ENCODE data around the gene WDFY4. TPM values are rescaled to one million over a fixed set of nuclear protein-coding genes. Genes with fewer than 3 reads are reported as not detected.
"Not testable (repeated sequence)": the region's sequence is repeated elsewhere in the genome, so short reads cannot be mapped to it uniquely, and the experiment has no call there.

Gene WDFY4
- total RNA-seq (10 to 100 TPM in 1 of 2 donors, 1 to 10 TPM in 1; 2.1 to 10.1 TPM), total RNA-seq (0 to 0.15 reads per million in 2 donors)

- Mint-ChIP-seq H3K36me3 (ENCODE audit: low read depth) (no peaks in the 10 kb centered on the region), H3K4me1 (no peaks in the 10 kb centered on the region), H3K4me3 (peak within 1 kb of the TSS; percentile 31), H3K27ac (peak within 1 kb of the TSS; percentile 67), H3K27me3 (peaks cover 42% of the 10 kb centered on the region)
- DNase-seq (no peak), ATAC-seq (peak; percentile 76)
- no peaks in the 10 kb centered on the region for H3K9me3 ChIP-seq (ENCODE audit: control insufficient read depth, low read length, poor library complexity, severe bottlenecking)
Observed at GRCh38 chr10:48684792-48685623, at the start of gene WDFY4. Gene WDFY4, plus strand, starts transcription at chr10:48684873. Its CDS starts 24,860 bp downstream, at chr10:48709733.

DNA sequence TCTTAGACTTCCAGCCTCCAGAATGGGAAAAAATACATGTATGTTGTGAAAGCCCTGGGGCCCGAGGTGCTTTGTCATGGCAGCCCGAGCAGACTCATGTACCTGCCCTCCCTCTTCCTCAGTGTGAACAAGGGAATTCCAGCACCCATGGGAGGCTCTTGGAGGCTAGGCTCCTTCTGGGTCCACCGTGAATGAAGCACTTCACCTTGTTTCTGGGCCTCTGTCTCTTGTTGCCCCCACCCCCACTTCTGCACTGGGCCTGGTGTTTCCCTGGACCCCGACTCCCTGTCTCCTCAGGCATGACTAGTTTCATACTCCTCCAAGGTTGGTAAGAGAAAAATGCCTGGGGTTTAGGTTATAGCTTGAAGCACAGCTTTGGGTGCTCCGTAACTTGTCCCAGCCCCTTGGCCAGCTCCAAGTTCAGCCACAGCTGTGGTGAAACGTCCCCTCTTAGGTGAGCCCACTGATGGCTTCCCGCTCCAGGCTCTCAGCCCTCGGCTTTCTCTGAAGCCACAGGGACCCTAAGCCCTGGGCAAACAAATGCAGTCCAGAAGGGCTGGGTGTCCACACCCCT is 49.6 kb upstream of the WDFY4 start:
- no peak overlapping the region for H3K4me3 Mint-ChIP-seq
- ATAC-seq (no peak), DNase-seq (no peak)
- peaks cover 5% of the 10 kb centered on the region for H3K27me3 Mint-ChIP-seq
- H3K36me3 Mint-ChIP-seq (ENCODE audit: low read depth) = peaks cover 5% of the 10 kb centered on the region
- H3K9me3 ChIP-seq (ENCODE audit: control insufficient read depth, low read length, poor library complexity, severe bottlenecking) = no peaks in the 10 kb centered on the region
- H3K4me1 Mint-ChIP-seq = peaks cover 14% of the 10 kb centered on the region
- H3K27ac Mint-ChIP-seq = no peak overlapping the region

DNA sequence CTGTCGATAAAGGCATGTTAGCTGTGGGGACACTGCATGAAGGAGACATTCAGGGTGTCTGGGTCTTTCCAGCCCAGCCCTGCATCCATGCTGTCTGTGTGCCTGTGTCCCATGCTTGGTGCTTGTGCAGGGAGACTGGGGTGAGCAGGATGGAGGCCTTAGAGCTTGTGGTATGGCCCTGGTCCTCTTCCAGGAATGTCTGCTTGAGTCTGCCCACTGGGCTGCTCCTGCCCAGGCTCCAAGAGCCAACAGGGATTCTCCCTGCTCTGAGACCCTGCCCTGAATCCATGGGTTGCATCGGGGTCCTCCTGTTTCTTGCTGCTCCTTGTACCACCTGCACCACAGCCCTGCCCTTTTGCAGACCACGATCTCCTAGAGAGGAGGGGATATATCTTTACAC is 48.4 kb upstream of the WDFY4 start:
- Mint-ChIP-seq H3K4me1 (peaks cover 14% of the 10 kb centered on the region), H3K36me3 (ENCODE audit: low read depth) (peaks cover 5% of the 10 kb centered on the region), H3K4me3 (no peak overlapping the region), H3K27ac (no peak overlapping the region), H3K27me3 (peaks cover 5% of the 10 kb centered on the region)
- DNase-seq (no peak), ATAC-seq (no peak)
- no peaks in the 10 kb centered on the region for H3K9me3 ChIP-seq (ENCODE audit: control insufficient read depth, low read length, poor library complexity, severe bottlenecking)

- ATAC-seq = no peak
Observed at GRCh38 chr10:48636901-48637300, 47.8 kb upstream of the WDFY4 start.

DNA sequence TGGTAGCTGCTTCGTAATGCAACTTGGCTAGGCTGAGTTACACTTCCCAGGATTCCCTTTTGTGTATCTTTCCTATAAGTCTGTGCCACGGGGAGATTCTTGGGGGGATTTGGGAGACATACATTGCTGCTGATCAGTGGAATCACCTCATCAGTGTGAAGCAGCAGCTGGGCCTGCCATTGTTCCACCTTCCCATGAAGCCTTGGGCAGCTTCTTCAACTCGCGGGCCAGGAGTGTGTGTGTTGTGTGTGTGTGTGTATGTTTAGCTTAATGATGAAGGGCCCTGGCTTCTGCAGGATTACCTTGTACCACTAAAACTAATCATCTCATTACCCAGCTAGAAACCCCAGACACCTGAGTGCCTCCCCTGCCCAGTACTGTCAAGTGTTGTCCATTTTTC is 46.5 kb upstream of the WDFY4 start:
- DNase-seq (no peak), ATAC-seq (no peak)
- Mint-ChIP-seq H3K36me3 (ENCODE audit: low read depth) (peaks cover 5% of the 10 kb centered on the region), H3K4me1 (peaks cover 14% of the 10 kb centered on the region), H3K4me3 (no peak overlapping the region), H3K27ac (no peak overlapping the region), H3K27me3 (peaks cover 5% of the 10 kb centered on the region)
- no peaks in the 10 kb centered on the region for H3K9me3 ChIP-seq (ENCODE audit: control insufficient read depth, low read length, poor library complexity, severe bottlenecking)

More at GRCh38 chr10:48636901-48637300, 47.8 kb upstream of the WDFY4 start:
- Mint-ChIP-seq H3K27ac (no peak overlapping the region), H3K27me3 (peaks cover 5% of the 10 kb centered on the region), H3K36me3 (ENCODE audit: low read depth) (peaks cover 5% of the 10 kb centered on the region), H3K4me1 (peaks cover 14% of the 10 kb centered on the region), H3K4me3 (no peak overlapping the region)
- H3K9me3 ChIP-seq (ENCODE audit: control insufficient read depth, low read length, poor library complexity, severe bottlenecking) = no peaks in the 10 kb centered on the region
- DNase-seq = no peak

DNA sequence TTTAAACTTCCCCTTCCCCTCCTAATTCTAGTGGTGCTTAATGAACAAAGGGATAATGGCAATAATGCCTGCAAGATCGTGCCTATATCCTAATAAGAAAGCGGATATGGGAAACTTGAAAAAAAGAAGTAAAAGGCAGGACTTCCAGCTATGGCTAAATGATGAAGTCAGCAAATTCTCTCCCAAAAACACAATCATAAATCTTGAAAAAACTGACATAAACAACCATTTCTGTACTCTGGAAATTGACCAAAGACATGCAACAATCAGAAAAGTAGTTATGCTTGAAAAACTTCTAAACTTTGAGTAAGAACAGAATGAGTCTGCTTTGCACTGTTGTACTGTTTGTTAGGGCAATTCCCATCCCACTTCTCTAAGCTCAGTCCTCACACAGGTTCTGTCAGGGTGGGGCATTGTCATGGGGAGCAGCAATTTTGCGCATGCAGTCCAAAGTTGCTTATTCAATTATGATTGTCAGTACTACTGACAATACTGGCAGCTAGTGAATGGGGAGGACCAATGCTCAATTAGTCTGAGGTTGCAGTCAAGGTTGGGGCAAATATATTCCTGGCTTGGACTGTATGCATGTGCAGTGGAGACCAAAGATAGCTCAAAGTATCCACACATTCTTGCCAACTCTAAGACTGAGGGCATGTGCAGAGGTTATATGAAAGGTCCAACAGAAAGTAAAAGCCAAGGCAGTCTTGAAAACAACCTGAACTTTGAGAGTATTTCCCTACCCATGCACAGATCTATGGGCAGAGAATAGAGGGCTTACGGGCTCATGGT is 45.7 kb upstream of the WDFY4 start:
- Mint-ChIP-seq H3K27me3 (peaks cover 5% of the 10 kb centered on the region), H3K36me3 (ENCODE audit: low read depth) (peaks cover 5% of the 10 kb centered on the region), H3K27ac (no peak overlapping the region), H3K4me3 (no peak overlapping the region), H3K4me1 (peaks cover 10% of the 10 kb centered on the region)
- DNase-seq (no peak), ATAC-seq (no peak)
- no peaks in the 10 kb centered on the region for H3K9me3 ChIP-seq (ENCODE audit: control insufficient read depth, low read length, poor library complexity, severe bottlenecking)

DNA sequence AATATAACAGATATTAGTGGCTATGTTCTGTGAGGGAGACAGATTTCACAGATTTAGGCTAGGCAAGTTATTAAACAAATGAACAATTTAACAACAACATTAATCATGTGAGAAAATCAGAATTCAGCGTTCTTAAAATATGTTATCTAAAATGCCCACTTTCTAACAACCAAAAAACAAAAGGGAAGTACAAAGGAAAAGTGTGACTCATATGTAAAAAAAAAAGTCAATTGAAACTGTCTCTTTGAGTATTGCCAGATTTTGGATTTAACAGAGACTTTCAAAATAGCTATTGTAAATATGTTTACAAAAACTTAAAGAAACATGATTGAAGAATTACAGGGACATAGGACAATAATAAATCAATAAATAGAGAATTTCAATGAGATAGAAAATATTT is 45.0 kb upstream of the WDFY4 start:
- Mint-ChIP-seq H3K4me1 (peaks cover 3% of the 10 kb centered on the region), H3K4me3 (no peak overlapping the region), H3K27ac (no peak overlapping the region), H3K36me3 (ENCODE audit: low read depth) (peaks cover 5% of the 10 kb centered on the region), H3K27me3 (peaks cover 5% of the 10 kb centered on the region)
- H3K9me3 ChIP-seq (ENCODE audit: control insufficient read depth, low read length, poor library complexity, severe bottlenecking) = no peaks in the 10 kb centered on the region
- DNase-seq (no peak), ATAC-seq (no peak)

DNA sequence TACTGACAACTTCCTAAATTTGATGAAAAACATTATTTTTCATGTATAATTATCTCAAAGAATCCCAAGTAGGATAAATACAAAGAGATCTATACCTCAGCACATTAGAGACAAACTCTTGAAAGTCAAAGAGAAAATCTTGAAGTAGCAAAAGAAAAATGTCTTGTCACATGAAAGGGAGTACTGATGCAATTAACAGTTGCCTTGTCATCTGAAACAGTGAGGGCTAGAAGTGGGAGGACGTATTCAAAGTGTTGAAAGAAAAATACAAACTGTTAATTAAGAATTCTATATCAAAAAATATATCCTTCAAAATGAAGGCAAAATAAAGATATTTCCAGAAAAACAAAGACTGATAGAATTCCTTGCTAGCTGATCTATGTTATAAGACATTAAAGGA is 44.3 kb upstream of the WDFY4 start:
- H3K9me3 ChIP-seq (ENCODE audit: control insufficient read depth, low read length, poor library complexity, severe bottlenecking) = no peaks in the 10 kb centered on the region
- ATAC-seq (no peak), DNase-seq (no peak)
- peaks cover 5% of the 10 kb centered on the region for H3K36me3 Mint-ChIP-seq (ENCODE audit: low read depth)
- no peak overlapping the region for H3K27ac Mint-ChIP-seq
- H3K4me3 Mint-ChIP-seq = no peak overlapping the region
- peaks cover 5% of the 10 kb centered on the region for H3K27me3 Mint-ChIP-seq
- no peaks in the 10 kb centered on the region for H3K4me1 Mint-ChIP-seq

- ATAC-seq; H3K27me3 Mint-ChIP-seq; H3K4me1 Mint-ChIP-seq; DNase-seq; H3K27ac Mint-ChIP-seq; H3K9me3 ChIP-seq (ENCODE audit: control insufficient read depth, low read length, poor library complexity, severe bottlenecking); H3K4me3 Mint-ChIP-seq; H3K36me3 Mint-ChIP-seq (ENCODE audit: low read depth): not testable (repeated sequence)
Observed at GRCh38 chr10:48641099-48641690, 43.5 kb upstream of the WDFY4 start.

- Mint-ChIP-seq H3K27me3 (peaks cover 11% of the 10 kb centered on the region), H3K4me3 (no peak overlapping the region)
- no peak for ATAC-seq
Observed at GRCh38 chr10:48645600-48645999, 39.1 kb upstream of the WDFY4 start.

DNA sequence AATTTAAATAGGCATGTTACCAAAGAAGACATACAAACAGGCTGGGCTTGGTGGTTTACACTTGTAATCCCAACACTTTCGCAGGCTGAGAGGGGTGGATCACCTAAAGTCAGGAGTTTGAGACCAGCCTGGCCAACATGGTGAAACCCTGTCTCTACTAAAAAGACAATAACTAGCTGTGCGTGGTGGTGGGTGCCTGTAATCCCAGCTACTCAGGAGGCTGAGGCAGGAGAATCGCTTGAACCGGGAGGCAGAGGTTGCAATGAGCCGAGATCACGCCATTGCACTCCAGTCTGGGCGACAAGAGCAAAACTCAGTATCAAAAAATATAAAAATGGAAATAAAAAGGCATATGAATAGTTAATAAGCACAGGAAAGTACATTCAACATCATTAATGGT is 37.6 kb upstream of the WDFY4 start:
- H3K27ac Mint-ChIP-seq; H3K36me3 Mint-ChIP-seq (ENCODE audit: low read depth); ATAC-seq; H3K4me3 Mint-ChIP-seq; DNase-seq; H3K4me1 Mint-ChIP-seq; H3K9me3 ChIP-seq (ENCODE audit: control insufficient read depth, low read length, poor library complexity, severe bottlenecking): not testable (repeated sequence)
- H3K27me3 Mint-ChIP-seq = peaks cover 23% of the 10 kb centered on the region

More at GRCh38 chr10:48645600-48645999, 39.1 kb upstream of the WDFY4 start:
- Mint-ChIP-seq H3K4me1 (peaks cover 2% of the 10 kb centered on the region), H3K36me3 (ENCODE audit: low read depth) (no peaks in the 10 kb centered on the region), H3K27ac (no peak overlapping the region)
- no peak for DNase-seq
- H3K9me3 ChIP-seq (ENCODE audit: control insufficient read depth, low read length, poor library complexity, severe bottlenecking) = no peaks in the 10 kb centered on the region

DNA sequence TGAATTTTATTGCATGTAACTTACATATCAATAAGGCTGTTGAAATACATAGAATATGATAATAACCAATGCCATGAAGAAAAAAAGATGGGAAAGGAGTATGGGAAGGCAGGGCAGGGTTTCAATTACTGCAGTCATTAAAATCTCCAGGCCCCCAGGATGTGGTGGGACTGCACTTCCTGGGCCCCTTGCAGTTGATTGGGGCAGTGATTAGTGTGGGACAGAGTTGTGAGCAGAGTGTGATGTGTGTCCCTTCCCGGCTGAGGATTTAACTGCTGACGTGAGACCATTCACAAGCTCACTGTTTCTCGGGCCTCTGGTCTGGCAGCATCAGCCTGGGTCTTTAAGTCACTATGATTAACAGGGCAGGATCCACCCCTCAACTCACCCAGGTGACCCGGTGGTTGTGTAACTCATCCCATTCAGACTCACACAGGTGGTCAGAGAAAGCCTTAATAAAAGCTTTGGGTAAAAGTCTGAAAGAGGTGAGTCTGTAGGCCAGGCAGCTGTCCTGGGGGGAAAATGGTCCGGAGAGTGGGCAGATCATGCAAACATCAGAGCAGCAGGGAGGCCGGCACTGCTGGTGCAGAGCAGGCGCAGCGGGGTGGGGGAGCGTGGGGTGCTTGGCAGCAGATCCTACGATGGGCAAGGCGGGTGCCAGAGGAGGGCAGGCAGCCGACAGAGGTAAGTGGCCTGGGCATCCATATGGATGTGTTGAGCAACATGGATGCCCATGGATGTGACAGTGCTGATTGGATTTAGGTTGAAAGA is 36.3 kb upstream of the WDFY4 start:
- Mint-ChIP-seq H3K4me1 (peaks cover 8% of the 10 kb centered on the region), H3K27me3 (peaks cover 30% of the 10 kb centered on the region), H3K27ac (no peak overlapping the region), H3K36me3 (ENCODE audit: low read depth) (no peaks in the 10 kb centered on the region), H3K4me3 (no peak overlapping the region)
- ATAC-seq (no peak), DNase-seq (no peak)
- H3K9me3 ChIP-seq (ENCODE audit: control insufficient read depth, low read length, poor library complexity, severe bottlenecking) = no peaks in the 10 kb centered on the region
